Mesendoderm (in vitro differentiated cells): ENCODE measurements around the gene NAV2.

ENCODE experiments used
- DNase-seq: peaks from one replicate; pipeline ENCODE4 v3.0.0; 2013
- H2AK5ac ChIP-seq: 2 replicates; pipeline ENCODE4 v1.6.1; 2013; ENCODE audit warnings: low read length, inconsistent platforms
- H2BK120ac ChIP-seq: 2 replicates; pipeline ENCODE4 v1.6.1; 2013; ENCODE audit warnings: low read depth, mild to moderate bottlenecking, low read length, moderate library complexity, mixed read lengths
- H2BK15ac ChIP-seq: replicated peaks from 2 replicates; pipeline ENCODE4 v1.6.1; 2013; ENCODE audit warnings: low read depth, mild to moderate bottlenecking, moderate library complexity
- H2BK5ac ChIP-seq: 2 replicates; pipeline ENCODE4 v1.6.1; 2013; ENCODE audit warnings: low read length, inconsistent platforms
- H3K18ac ChIP-seq: 2 replicates; pipeline ENCODE4 v1.6.1; 2013; ENCODE audit warnings: mild to moderate bottlenecking, low read length, mixed read lengths
- H3K23ac ChIP-seq: one replicate; pipeline ENCODE4 v1.6.1; 2013; ENCODE audit warnings: low read length
- H3K27ac ChIP-seq: 2 replicates; pipeline ENCODE4 v1.5.1; 2013; ENCODE audit warnings: low read depth, mild to moderate bottlenecking, inconsistent platforms, low read length, moderate library complexity
- H3K27me3 ChIP-seq: 2 replicates; pipeline ENCODE4 v1.6.1; 2013; ENCODE audit warnings: low read length, control low read depth, mild to moderate bottlenecking, inconsistent platforms; ENCODE audit not compliant: insufficient read depth, poor library complexity
- H3K36me3 ChIP-seq: 2 replicates; pipeline ENCODE4 v1.6.1; 2013; ENCODE audit warnings: low read length, inconsistent platforms; ENCODE audit not compliant: control insufficient read depth, insufficient read depth
- H3K4ac ChIP-seq: one replicate; pipeline ENCODE4 v1.6.1; 2013; ENCODE audit warnings: low read depth, mild to moderate bottlenecking, low read length, moderate library complexity
- H3K4me1 ChIP-seq: 2 replicates; pipeline ENCODE4 v1.6.1; 2013; ENCODE audit warnings: low read depth, low read length, inconsistent platforms; ENCODE audit not compliant: control insufficient read depth
- H3K4me2 ChIP-seq: 2 replicates; pipeline ENCODE4 v1.6.1; 2013; ENCODE audit warnings: low read length
- H3K4me3 ChIP-seq: 2 replicates; pipeline ENCODE4 v1.5.1; 2013; ENCODE audit warnings: mild to moderate bottlenecking, low read length
- H3K56ac ChIP-seq: one replicate; pipeline ENCODE4 v1.6.1; 2013; ENCODE audit warnings: low read length
- H3K79me1 ChIP-seq: 2 replicates; pipeline ENCODE4 v1.6.1; 2013; ENCODE audit warnings: low read length, inconsistent platforms
- H3K79me2 ChIP-seq: 2 replicates; pipeline ENCODE4 v1.6.1; 2013; ENCODE audit warnings: mild to moderate bottlenecking, low read length; ENCODE audit not compliant: control insufficient read depth, insufficient read depth
- H3K9ac ChIP-seq: 2 replicates; pipeline ENCODE4 v1.6.1; 2013; ENCODE audit warnings: low read length, inconsistent platforms
- H4K5ac ChIP-seq: one replicate; pipeline ENCODE4 v1.6.1; 2013; ENCODE audit warnings: low read length
- H4K8ac ChIP-seq: one replicate; pipeline ENCODE4 v1.6.1; 2013; ENCODE audit warnings: low read depth, mild to moderate bottlenecking, control low read depth, low read length, moderate library complexity
- WGBS: extraction: QIAGEN DNeasy Blood & Tissue Kit; methylation state at CpG from one replicate; pipeline ENCODE4 v1.1.7; 2013; ENCODE audit warnings: low lambda C conversion rate, missing lambda C conversion rate; ENCODE audit not compliant: insufficient coverage; ENCODE audit errors: extremely low coverage; 5-methylcytosine and 5-hydroxymethylcytosine counted together

Gene NAV2

GRCh38 chr11:20113149-20113438, 400.5 kb downstream of the NAV2 start:
- no peak overlapping the region for H2BK120ac ChIP-seq
- H3K27me3 ChIP-seq: no peaks in the 10 kb centered on the region
- H3K79me1 ChIP-seq: no peaks in the 10 kb centered on the region
- H3K36me3 ChIP-seq: peaks cover 11% of the 10 kb centered on the region
- H2AK5ac ChIP-seq: no peak overlapping the region
- H3K23ac ChIP-seq: no peak overlapping the region
- no peak for DNase-seq
- no peak overlapping the region for H3K56ac ChIP-seq
- no peak overlapping the region for H3K4me2 ChIP-seq
- H4K5ac ChIP-seq: no peak overlapping the region
- no peak overlapping the region for H2BK15ac ChIP-seq
- no CpG with 5 or more reads among the region's 5 CpGs for WGBS
- no peak overlapping the region for H3K4me3 ChIP-seq
- H3K4me1 ChIP-seq: no peaks in the 10 kb centered on the region
- no peak overlapping the region for H3K27ac ChIP-seq
- no peak overlapping the region for H4K8ac ChIP-seq
- no peak overlapping the region for H3K9ac ChIP-seq
- H3K4ac ChIP-seq: no peak overlapping the region
- no peak overlapping the region for H2BK5ac ChIP-seq
- H3K18ac ChIP-seq: no peak overlapping the region
- no peaks in the 10 kb centered on the region for H3K79me2 ChIP-seq

- H4K5ac ChIP-seq: no peak overlapping the region
- H3K79me2 ChIP-seq: no peaks in the 10 kb centered on the region
- H3K4me1 ChIP-seq: no peaks in the 10 kb centered on the region
- no peak overlapping the region for H2BK5ac ChIP-seq
- no CpG with 5 or more reads among the region's 10 CpGs for WGBS
- no peak overlapping the region for H3K23ac ChIP-seq
- no peak overlapping the region for H2BK120ac ChIP-seq
- H3K56ac ChIP-seq: no peak overlapping the region
- H4K8ac ChIP-seq: no peak overlapping the region
- H3K4me3 ChIP-seq: no peak overlapping the region
- no peak overlapping the region for H2BK15ac ChIP-seq
- no peak overlapping the region for H3K4me2 ChIP-seq
- DNase-seq: no peak
- no peak overlapping the region for H3K27ac ChIP-seq
- H3K36me3 ChIP-seq: peaks cover 12% of the 10 kb centered on the region
- no peak overlapping the region for H3K18ac ChIP-seq
- H3K9ac ChIP-seq: no peak overlapping the region
- no peaks in the 10 kb centered on the region for H3K27me3 ChIP-seq
- H2AK5ac ChIP-seq: no peak overlapping the region
- no peak overlapping the region for H3K4ac ChIP-seq
- H3K79me1 ChIP-seq: no peaks in the 10 kb centered on the region
Measured at GRCh38 chr11:20114588-20114987, 402.0 kb downstream of the NAV2 start.

GRCh38 chr11:20116825-20117224, 404.2 kb downstream of the NAV2 start:
- Histone ChIP-seq H3K23ac (no peak overlapping the region), H3K27ac (no peak overlapping the region), H3K4me2 (no peak overlapping the region), H3K4me3 (no peak overlapping the region), H3K79me2 (no peaks in the 10 kb centered on the region), H3K18ac (no peak overlapping the region), H2AK5ac (no peak overlapping the region), H3K56ac (no peak overlapping the region), H2BK5ac (no peak overlapping the region), H3K36me3 (peaks cover 8% of the 10 kb centered on the region), H2BK120ac (no peak overlapping the region), H4K5ac (no peak overlapping the region), H3K27me3 (no peaks in the 10 kb centered on the region), H3K4ac (no peak overlapping the region), H4K8ac (no peak overlapping the region), H3K4me1 (no peaks in the 10 kb centered on the region), H2BK15ac (no peak overlapping the region), H3K79me1 (no peaks in the 10 kb centered on the region), H3K9ac (no peak overlapping the region)
- DNase-seq: no peak
- WGBS: no CpG with 5 or more reads among the region's 1 CpG

GRCh38 chr11:20117291-20117690, 404.7 kb downstream of the NAV2 start:
- Histone ChIP-seq H3K4ac (no peak overlapping the region), H3K4me3 (no peak overlapping the region), H3K56ac (no peak overlapping the region), H3K27ac (no peak overlapping the region), H3K36me3 (peaks cover 7% of the 10 kb centered on the region), H3K79me1 (no peaks in the 10 kb centered on the region), H4K8ac (no peak overlapping the region), H2BK120ac (no peak overlapping the region), H3K4me2 (no peak overlapping the region), H3K79me2 (no peaks in the 10 kb centered on the region), H3K4me1 (no peaks in the 10 kb centered on the region), H3K23ac (no peak overlapping the region), H2BK15ac (no peak overlapping the region), H4K5ac (no peak overlapping the region), H3K27me3 (no peaks in the 10 kb centered on the region), H3K18ac (no peak overlapping the region), H2AK5ac (no peak overlapping the region), H3K9ac (no peak overlapping the region), H2BK5ac (no peak overlapping the region)
- WGBS: no CpG with 5 or more reads among the region's 5 CpGs
- no peak for DNase-seq

- Histone ChIP-seq H2BK120ac (no peak overlapping the region), H3K4me1 (no peaks in the 10 kb centered on the region), H3K27me3 (no peaks in the 10 kb centered on the region), H4K5ac (no peak overlapping the region), H3K18ac (no peak overlapping the region), H3K23ac (no peak overlapping the region), H3K4me3 (no peak overlapping the region), H3K79me1 (no peaks in the 10 kb centered on the region), H3K36me3 (peaks cover 7% of the 10 kb centered on the region), H3K9ac (no peak overlapping the region), H3K4ac (no peak overlapping the region), H3K56ac (no peak overlapping the region), H4K8ac (no peak overlapping the region), H2BK5ac (no peak overlapping the region), H3K27ac (no peak overlapping the region), H3K79me2 (no peaks in the 10 kb centered on the region), H2BK15ac (no peak overlapping the region), H3K4me2 (no peak overlapping the region), H2AK5ac (no peak overlapping the region)
- no peak for DNase-seq
- WGBS: no CpG with 5 or more reads among the region's 15 CpGs
Measured at GRCh38 chr11:20118209-20118608, 405.6 kb downstream of the NAV2 start.

- no CpG with 5 or more reads among the region's 12 CpGs for WGBS
Measured at GRCh38 chr11:20119315-20119714, 406.7 kb downstream of the NAV2 start.

More at GRCh38 chr11:20119315-20119714, 406.7 kb downstream of the NAV2 start:
- Histone ChIP-seq H3K27me3 (no peaks in the 10 kb centered on the region), H2BK15ac (no peak overlapping the region), H3K4ac (no peak overlapping the region), H3K4me1 (no peaks in the 10 kb centered on the region), H3K4me3 (no peak overlapping the region), H3K23ac (no peak overlapping the region), H4K8ac (no peak overlapping the region), H3K79me1 (no peaks in the 10 kb centered on the region), H4K5ac (no peak overlapping the region), H2BK120ac (no peak overlapping the region), H2BK5ac (no peak overlapping the region), H3K9ac (no peak overlapping the region), H3K36me3 (peaks cover 7% of the 10 kb centered on the region), H3K4me2 (no peak overlapping the region), H3K56ac (no peak overlapping the region), H3K18ac (no peak overlapping the region), H2AK5ac (no peak overlapping the region), H3K27ac (no peak overlapping the region), H3K79me2 (no peaks in the 10 kb centered on the region)
- no peak for DNase-seq
